NT2/D1 (cell line): Measurements from ENCODE around the gene MEF2B.

Source experiments
- YY1 ChIP-seq: IDR thresholded peaks from 2 replicates; pipeline ENCODE4 v1.6.1; 2011; ENCODE audit not compliant: insufficient read length, insufficient read depth
- ZNF274 ChIP-seq: IDR thresholded peaks from 2 replicates; pipeline ENCODE4 v1.6.1; 2011; ENCODE audit warnings: mild to moderate bottlenecking, low read depth, low read length

- no peak for TF ChIP-seq YY1
- TF ChIP-seq ZNF274, result no peak
Observed at GRCh38 chr19:19133985-19134384, 36.1 kb downstream of the MEF2B start.
